Fibroblast of lung (primary cell): ENCODE data around the gene WNT7A.

Source experiments
- CTCF ChIP-seq, 2 donors: IDR thresholded peaks in 1 of 2; conservative IDR thresholded peaks in 1 of 2; 1 replicate in 1 of 2; 2 replicates in 1 of 2; pipeline ENCODE4 v1.5.1; 2011 to 2012; ENCODE audit warnings: low read length in 2 of 2, control low read depth in 1 of 2, inconsistent platforms in 1 of 2, low read depth in 1 of 2, mild to moderate bottlenecking in 1 of 2
- EZH2 ChIP-seq: IDR thresholded peaks from 2 replicates; pipeline ENCODE4 v1.5.1; 2012; ENCODE audit warnings: low read length, control low read depth, mild to moderate bottlenecking; ENCODE audit errors: missing control alignments

GRCh38 chr3:13927295-13927694 is 47.4 kb upstream of the WNT7A start:
- TF ChIP-seq CTCF (conservative IDR thresholded peaks at IDR 0.05 in 1 of 2, IDR thresholded peaks at IDR 0.05 in 1 of 2; ENCODE audit: low read depth in 1 of 2, low read length in 2 of 2), result no peak
- TF ChIP-seq EZH2, result no peak
